ENCODE results near the gene SEC22A.

DNA sequence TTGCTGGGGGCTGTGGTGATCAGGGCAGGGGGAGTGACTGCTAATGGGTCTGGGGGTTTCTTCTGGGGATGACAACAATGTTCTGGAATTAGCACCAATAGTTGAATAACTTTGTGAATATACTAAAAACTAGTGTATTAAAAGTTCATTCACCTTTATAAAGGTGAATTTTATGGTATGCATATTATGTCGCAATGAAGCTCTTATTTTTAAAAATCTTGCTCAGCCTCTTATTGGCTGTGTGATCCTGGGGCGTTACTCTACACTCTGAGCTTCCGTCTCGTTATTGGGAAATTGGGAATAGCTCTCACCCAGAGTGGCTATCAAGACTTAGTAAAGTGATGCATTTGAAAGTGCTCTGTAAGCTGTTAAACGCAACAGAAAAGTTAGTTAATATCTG, 105.3 kb downstream of the SEC22A start:
- no peak for TF ChIP-seq CTCF (IDR thresholded peaks at IDR 0.05)
- TF ChIP-seq POLR2AphosphoS5 (IDR thresholded peaks at IDR 0.05): no peak

Data from prostate gland (tissue), 2 donors.